K562 (cell line): ENCODE measurements around the gene SBF1. TPM values are rescaled to one million over a fixed set of nuclear protein-coding genes. Genes with fewer than 3 reads are reported as not detected.

Experiments used
- CBFA2T3 ChIP-seq: fragments of 450-650 bp; IDR thresholded peaks from 2 replicates; pipeline ENCODE4 v1.6.1; 2017
- CHD2 ChIP-seq: IDR thresholded peaks from 2 replicates; pipeline ENCODE4 v1.6.1; 2011; ENCODE audit warnings: low read depth, low read length
- EZH2 ChIP-seq: IDR thresholded peaks from 2 replicates; pipeline ENCODE4 v1.6.1; 2012; ENCODE audit warnings: low read depth, mild to moderate bottlenecking, inconsistent platforms, low read length, borderline replicate concordance
- HIVEP1 ChIP-seq: fragments of 250-450 bp; sonication (Bioruptor Pico); IDR thresholded peaks from 2 replicates; pipeline ENCODE4 v1.4.0; 2020; ENCODE audit warnings: mild to moderate bottlenecking
- NFE2L1 ChIP-seq: fragments of 450-650 bp; IDR thresholded peaks from 2 replicates; pipeline ENCODE4 v1.6.1; 2016; ENCODE audit warnings: missing genetic modification characterization, low read depth, mild to moderate bottlenecking, missing compliant biosample characterization, moderate library complexity, borderline replicate concordance
- POLR2AphosphoS5 ChIP-seq: IDR thresholded peaks from 2 replicates; pipeline ENCODE4 v1.6.1; 2011; ENCODE audit warnings: mild to moderate bottlenecking, low read depth, low read length, moderate library complexity; ENCODE audit not compliant: control insufficient read depth, insufficient read depth
- POLR2G ChIP-seq: fragments of 200-400 bp; formaldehyde crosslinking; IDR thresholded peaks from 2 replicates; pipeline ENCODE4 v1.6.1; 2017; ENCODE audit warnings: low read depth, mild to moderate bottlenecking, antibody characterized with exemption, low read length, moderate library complexity
- PRPF4 ChIP-seq: fragments of 200-400 bp; formaldehyde crosslinking; IDR thresholded peaks from one replicate; pipeline ENCODE4 v1.6.1; 2017; ENCODE audit warnings: low read length, low read depth, mild to moderate bottlenecking; ENCODE audit not compliant: insufficient read depth, poor library complexity, severe bottlenecking
- PTTG1 ChIP-seq: fragments of 450-650 bp; IDR thresholded peaks from 2 replicates; pipeline ENCODE4 v1.6.1; 2016; ENCODE audit warnings: low read depth, mild to moderate bottlenecking, missing genetic modification characterization, missing compliant biosample characterization
- RBFOX2 ChIP-seq: fragments of 200-400 bp; formaldehyde crosslinking; IDR thresholded peaks from 2 replicates; pipeline ENCODE4 v1.6.1; 2017; ENCODE audit warnings: low read depth, mild to moderate bottlenecking, low read length, moderate library complexity
- RBM22 ChIP-seq: fragments of 200-400 bp; formaldehyde crosslinking; IDR thresholded peaks from 2 replicates; pipeline ENCODE4 v1.6.1; 2018; ENCODE audit warnings: low read length, low read depth; ENCODE audit not compliant: poor library complexity, severe bottlenecking
- ZEB2 ChIP-seq: fragments of 450-650 bp; IDR thresholded peaks from 2 replicates; pipeline ENCODE4 v1.6.1; 2016
- ZNF408 ChIP-seq: fragments of 250-450 bp; sonication (Bioruptor Pico); IDR thresholded peaks from 2 replicates; pipeline ENCODE4 v1.4.0; 2020; ENCODE audit warnings: low read depth, mild to moderate bottlenecking, moderate library complexity
- ZNF668 ChIP-seq: fragments of 250-450 bp; sonication (Bioruptor Pico); IDR thresholded peaks from 2 replicates; pipeline ENCODE4 v1.8.0; 2022; ENCODE audit warnings: mild to moderate bottlenecking, inconsistent platforms
- polyA plus RNA-seq, 8 experiments: library from polyadenylated mRNA; depleted of rRNA in 4 of 8; stranded (reverse) in 5 of 8; unstranded in 3 of 8; fragments of >200 nt; fragmentation: Nextera tagmentation in 2 of 8; fragmentation: Illumina TruSeq in 1 of 8; extraction: Ambion mirVana in 2 of 8; extraction: Trizol in 1 of 8; gene quantifications; 2 replicates each; pipeline versions ENCODE4 v1.2.1 to v1.2.3, GENCODE V29; 2011 to 2014; ENCODE audit warnings: inconsistent platforms in 1 of 8, missing spikeins in 1 of 8
- total RNA-seq, 7 experiments: library from RNA; depleted of rRNA in 6 of 7; stranded (reverse); fragments of >200 nt in 6 of 7; fragmentation: Illumina TruSeq in 2 of 7; extraction: Trizol in 2 of 7; gene quantifications; 2 replicates each; pipeline versions ENCODE4 v1.2.1 to v1.2.3, GENCODE V29; 2011 to 2021; ENCODE audit warnings: low replicate concordance in 1 of 7
- TF ChIP-seq, protein P1 (sequence below): sonication (generic); formaldehyde crosslinking; IDR thresholded peaks from 2 replicates; pipeline ENCODE4 v1.8.0; 2022; ENCODE audit warnings: missing genetic modification reagents, mild to moderate bottlenecking, moderate library complexity, borderline replicate concordance
- TF ChIP-seq, protein P2 (sequence below): sonication (generic); formaldehyde crosslinking; IDR thresholded peaks from 2 replicates; pipeline ENCODE4 v1.8.0; 2023; ENCODE audit warnings: missing genetic modification reagents, mild to moderate bottlenecking, borderline replicate concordance
- TF ChIP-seq, protein P3 (sequence below): sonication (generic); formaldehyde crosslinking; IDR thresholded peaks from 2 replicates; pipeline ENCODE4 v1.8.0; 2023; ENCODE audit warnings: mild to moderate bottlenecking, missing genetic modification reagents

The SBF1 gene
- total and polyA plus RNA-seq, 9 of the 15 experiments (the other 6 are each of a cell fraction or from before 2014, with no cell fraction given), result 0.44 to 50.4 (median 11.4) TPM

DNA sequence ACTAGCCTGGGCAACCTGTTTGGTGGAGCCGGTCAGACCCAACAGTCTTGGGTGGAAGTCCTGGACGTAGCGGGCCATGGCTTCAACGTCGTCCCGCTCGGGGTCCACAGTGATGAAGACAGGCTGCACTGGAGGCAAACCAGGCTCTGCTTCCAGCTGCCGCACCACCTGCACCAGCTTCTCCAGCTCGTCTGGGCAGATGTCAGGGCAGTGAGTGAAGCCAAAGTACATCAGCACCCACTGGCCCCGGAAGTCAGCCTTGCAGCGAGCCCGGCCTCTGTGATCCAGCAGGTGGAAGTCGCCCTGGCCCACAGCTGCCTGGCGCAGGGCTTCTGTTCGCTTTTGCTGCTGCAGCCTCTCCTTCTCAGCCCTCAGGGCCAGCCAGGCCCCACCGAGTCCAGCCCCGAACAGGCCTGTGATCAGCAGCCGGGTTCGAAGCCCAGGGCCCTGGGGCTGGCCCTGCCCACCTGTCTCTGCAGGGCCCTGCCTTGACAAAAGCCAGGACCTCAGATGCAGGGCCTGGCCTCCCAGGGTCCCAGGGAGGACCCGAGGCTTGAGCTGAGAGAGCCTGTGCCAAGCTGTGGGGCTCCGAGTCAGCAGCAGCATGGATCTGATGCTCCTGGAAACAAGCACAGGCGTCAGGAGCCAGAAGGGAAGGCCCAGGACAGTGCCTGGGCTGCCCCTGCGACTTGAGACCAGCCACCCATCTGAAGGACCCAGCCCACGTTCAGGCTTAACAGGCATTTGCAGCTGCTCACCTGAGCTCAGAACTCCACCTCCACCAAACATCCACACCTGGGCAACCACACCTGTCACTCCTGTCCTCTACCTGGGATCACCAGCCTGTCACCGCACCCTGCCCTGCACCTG, 49.2 kb upstream of the SBF1 start (continued):
- TF ChIP-seq, protein P1, sequence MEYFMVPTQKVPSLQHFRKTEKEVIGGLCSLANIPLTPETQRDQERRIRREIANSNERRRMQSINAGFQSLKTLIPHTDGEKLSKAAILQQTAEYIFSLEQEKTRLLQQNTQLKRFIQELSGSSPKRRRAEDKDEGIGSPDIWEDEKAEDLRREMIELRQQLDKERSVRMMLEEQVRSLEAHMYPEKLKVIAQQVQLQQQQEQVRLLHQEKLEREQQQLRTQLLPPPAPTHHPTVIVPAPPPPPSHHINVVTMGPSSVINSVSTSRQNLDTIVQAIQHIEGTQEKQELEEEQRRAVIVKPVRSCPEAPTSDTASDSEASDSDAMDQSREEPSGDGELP (CRISPR knock-in tag), result 0 out of 2 replicates have a peak, but pooled peaks have one; percentile 16
- 0 out of 2 replicates have a peak, but pooled peaks have one; percentile 36 for TF ChIP-seq ZEB2
- TF ChIP-seq, protein P2, sequence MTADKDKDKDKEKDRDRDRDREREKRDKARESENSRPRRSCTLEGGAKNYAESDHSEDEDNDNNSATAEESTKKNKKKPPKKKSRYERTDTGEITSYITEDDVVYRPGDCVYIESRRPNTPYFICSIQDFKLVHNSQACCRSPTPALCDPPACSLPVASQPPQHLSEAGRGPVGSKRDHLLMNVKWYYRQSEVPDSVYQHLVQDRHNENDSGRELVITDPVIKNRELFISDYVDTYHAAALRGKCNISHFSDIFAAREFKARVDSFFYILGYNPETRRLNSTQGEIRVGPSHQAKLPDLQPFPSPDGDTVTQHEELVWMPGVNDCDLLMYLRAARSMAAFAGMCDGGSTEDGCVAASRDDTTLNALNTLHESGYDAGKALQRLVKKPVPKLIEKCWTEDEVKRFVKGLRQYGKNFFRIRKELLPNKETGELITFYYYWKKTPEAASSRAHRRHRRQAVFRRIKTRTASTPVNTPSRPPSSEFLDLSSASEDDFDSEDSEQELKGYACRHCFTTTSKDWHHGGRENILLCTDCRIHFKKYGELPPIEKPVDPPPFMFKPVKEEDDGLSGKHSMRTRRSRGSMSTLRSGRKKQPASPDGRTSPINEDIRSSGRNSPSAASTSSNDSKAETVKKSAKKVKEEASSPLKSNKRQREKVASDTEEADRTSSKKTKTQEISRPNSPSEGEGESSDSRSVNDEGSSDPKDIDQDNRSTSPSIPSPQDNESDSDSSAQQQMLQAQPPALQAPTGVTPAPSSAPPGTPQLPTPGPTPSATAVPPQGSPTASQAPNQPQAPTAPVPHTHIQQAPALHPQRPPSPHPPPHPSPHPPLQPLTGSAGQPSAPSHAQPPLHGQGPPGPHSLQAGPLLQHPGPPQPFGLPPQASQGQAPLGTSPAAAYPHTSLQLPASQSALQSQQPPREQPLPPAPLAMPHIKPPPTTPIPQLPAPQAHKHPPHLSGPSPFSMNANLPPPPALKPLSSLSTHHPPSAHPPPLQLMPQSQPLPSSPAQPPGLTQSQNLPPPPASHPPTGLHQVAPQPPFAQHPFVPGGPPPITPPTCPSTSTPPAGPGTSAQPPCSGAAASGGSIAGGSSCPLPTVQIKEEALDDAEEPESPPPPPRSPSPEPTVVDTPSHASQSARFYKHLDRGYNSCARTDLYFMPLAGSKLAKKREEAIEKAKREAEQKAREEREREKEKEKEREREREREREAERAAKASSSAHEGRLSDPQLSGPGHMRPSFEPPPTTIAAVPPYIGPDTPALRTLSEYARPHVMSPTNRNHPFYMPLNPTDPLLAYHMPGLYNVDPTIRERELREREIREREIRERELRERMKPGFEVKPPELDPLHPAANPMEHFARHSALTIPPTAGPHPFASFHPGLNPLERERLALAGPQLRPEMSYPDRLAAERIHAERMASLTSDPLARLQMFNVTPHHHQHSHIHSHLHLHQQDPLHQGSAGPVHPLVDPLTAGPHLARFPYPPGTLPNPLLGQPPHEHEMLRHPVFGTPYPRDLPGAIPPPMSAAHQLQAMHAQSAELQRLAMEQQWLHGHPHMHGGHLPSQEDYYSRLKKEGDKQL (CRISPR knock-in tag), result no peak
- TF ChIP-seq PRPF4, result no peak
- TF ChIP-seq NFE2L1 (tag), result no peak
- TF ChIP-seq CHD2, result no peak
- TF ChIP-seq ZNF668 (CRISPR knock-in tag), result no peak
- TF ChIP-seq EZH2, result no peak
- TF ChIP-seq POLR2AphosphoS5, result no peak; the same call in 1 of the 2 replicates
- no peak for TF ChIP-seq ZNF408 (CRISPR knock-in tag)
- TF ChIP-seq HIVEP1 (CRISPR knock-in tag), result no peak
- peak; percentile 46 for TF ChIP-seq RBM22
- peak; percentile 80 for TF ChIP-seq POLR2G
- no peak for TF ChIP-seq PTTG1 (tag)
- TF ChIP-seq CBFA2T3, result no peak
- TF ChIP-seq RBFOX2, result peak; percentile 55
- TF ChIP-seq, protein P3, sequence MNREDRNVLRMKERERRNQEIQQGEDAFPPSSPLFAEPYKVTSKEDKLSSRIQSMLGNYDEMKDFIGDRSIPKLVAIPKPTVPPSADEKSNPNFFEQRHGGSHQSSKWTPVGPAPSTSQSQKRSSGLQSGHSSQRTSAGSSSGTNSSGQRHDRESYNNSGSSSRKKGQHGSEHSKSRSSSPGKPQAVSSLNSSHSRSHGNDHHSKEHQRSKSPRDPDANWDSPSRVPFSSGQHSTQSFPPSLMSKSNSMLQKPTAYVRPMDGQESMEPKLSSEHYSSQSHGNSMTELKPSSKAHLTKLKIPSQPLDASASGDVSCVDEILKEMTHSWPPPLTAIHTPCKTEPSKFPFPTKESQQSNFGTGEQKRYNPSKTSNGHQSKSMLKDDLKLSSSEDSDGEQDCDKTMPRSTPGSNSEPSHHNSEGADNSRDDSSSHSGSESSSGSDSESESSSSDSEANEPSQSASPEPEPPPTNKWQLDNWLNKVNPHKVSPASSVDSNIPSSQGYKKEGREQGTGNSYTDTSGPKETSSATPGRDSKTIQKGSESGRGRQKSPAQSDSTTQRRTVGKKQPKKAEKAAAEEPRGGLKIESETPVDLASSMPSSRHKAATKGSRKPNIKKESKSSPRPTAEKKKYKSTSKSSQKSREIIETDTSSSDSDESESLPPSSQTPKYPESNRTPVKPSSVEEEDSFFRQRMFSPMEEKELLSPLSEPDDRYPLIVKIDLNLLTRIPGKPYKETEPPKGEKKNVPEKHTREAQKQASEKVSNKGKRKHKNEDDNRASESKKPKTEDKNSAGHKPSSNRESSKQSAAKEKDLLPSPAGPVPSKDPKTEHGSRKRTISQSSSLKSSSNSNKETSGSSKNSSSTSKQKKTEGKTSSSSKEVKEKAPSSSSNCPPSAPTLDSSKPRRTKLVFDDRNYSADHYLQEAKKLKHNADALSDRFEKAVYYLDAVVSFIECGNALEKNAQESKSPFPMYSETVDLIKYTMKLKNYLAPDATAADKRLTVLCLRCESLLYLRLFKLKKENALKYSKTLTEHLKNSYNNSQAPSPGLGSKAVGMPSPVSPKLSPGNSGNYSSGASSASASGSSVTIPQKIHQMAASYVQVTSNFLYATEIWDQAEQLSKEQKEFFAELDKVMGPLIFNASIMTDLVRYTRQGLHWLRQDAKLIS (CRISPR knock-in tag), result 0 out of 2 replicates have a peak, but pooled peaks have one; percentile 59
